ENCODE results near the gene PRKN.

PRKN gene

DNA sequence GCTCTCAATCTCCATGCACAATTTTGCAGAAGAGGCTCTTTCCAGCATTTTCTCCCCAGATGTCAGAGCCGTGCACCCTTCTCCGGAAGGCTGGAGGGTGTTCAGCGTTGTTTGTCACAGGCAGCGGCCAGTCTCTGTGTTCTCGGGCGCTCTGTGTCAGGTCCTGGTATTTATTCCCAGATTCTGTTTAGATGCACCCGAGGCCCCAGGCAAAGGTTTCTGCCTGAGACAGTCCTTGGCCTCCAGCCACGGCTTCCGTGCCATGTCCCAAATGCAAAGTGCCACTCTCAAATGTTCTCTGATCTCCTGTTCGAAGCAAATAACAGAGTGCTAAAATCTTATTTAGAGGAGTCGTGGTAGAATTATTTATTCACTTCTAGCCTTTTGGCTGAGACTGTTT is 1313.4 kb downstream of the PRKN start:
- peak overlapping the region in 1 of 21 experiments; percentile 72 for H3K27ac ChIP-seq

DNA sequence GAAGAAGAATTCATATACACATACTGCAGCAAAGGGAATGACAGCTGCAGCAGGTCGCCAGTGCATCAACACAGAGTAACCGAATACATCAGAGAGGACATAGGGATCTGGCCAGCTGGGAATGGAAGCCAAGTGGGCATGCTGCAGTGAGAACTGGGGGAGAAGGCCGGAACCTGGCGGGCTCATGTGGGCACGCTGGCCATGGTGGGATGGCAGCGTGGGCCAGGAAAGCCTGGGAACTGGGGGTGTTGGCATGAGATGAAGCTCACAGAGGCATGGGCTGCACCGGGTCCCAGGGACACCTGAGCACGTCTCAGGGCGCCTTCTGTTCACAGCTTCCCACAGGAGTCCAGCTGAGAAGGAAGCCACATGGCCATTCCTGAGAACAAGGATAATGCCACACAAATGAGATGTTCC is 1314.2 kb downstream of the PRKN start:
- H3K27ac ChIP-seq: peak overlapping the region in 1 of 21 experiments; percentile 72

More for the DNA sequence above, 1313.4 kb downstream of the PRKN start:
- H3K4me3 ChIP-seq: no peak overlapping the region

DNA sequence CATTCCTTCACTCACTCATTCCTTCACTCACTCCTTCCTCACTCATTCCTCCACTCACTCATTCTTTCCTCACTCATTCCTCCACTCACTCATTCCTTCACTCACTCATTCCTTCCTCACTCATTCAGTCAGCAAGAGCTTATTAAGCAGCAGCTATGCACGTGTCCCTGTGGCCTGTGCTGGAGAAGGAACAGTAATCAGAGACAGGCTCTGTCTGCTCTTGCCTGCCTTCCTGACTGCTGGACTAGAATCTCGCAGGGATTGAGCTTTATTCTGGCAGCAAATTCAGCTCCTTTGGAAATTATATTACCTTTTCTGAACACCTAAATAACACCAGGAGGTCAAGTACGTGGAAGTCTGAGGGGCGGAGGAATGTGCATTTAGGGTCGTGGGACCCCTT is 1314.8 kb downstream of the PRKN start:
- Histone ChIP-seq H3K4me3 (no peak overlapping the region), H3K27ac (no peak overlapping the region)

More for the DNA sequence above, 1314.2 kb downstream of the PRKN start:
- H3K4me3 ChIP-seq: no peak overlapping the region

DNA sequence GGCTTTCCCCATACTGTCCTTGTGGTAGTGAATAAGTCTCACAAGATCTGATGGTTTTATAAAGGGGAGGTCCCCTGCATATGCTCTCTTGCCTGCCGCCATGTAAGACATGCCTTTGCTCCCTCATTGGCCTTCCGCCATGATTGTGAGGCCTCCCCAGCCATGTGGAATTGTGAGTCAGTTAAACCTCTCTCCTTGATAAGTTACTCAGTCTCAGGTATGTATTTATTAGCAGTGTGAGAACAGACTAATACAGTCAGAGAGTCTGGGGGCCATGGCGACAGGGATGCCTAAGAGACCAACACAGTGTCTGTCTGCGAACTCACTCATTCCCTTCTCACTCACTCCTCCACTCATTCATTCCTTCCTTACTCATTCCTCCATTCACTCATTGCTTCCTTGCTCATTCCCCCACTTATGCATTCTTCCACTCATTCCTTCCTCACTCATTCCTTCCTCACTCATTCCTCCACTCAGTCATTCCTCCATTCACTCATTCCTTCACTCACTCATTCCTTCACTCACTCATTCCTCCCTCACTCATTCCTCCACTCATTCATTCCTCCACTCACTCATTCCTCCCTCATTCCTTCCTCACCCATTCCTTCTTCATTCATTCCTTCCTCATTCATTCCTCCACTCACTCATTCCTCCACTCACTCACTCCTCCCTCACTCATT is 1316.2 kb downstream of the PRKN start:
- Histone ChIP-seq H3K4me3 (no peak overlapping the region), H3K27ac (no peak overlapping the region)

DNA sequence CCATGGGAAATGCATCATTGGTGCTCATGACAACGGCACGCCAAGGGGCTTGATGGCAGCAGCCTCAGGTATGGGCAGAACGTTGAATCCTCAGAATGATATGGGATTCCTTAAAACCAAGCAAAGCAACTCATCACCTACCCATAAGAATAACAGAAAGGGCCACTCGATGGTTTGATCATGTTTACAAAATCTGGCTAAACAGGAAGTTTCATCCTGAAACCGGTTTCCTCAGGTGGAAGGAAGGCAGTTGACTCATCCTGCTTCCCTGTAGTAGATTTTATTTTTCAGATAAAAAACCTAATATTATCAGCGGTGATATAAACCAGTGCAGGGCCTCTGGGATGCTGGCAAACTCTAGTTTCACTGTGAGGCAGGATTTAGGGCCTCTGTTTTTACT is 1316.8 kb downstream of the PRKN start:
- no peak overlapping the region for H3K4me3 ChIP-seq
- H3K27ac ChIP-seq: no peak overlapping the region

DNA sequence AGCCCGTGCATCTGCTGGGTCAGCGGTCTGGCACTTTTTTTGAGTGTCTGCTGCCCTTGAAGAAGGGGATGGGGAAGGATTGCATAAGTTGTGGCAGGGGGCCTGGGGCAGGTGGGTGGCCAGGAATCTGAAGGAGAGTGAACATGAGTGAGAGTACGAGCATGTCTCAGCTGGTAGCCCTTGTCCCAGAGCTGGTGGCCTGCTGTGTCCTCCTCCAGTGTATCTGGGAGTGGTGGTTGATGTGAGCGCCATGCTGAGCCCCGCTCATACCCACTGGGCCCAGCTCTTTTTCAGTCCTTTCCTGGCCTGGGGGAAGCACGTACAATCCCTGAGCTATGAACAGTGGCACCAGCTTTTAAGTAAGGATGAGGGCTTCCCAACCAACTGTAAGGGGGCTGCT is 1317.5 kb downstream of the PRKN start:
- H3K4me3 ChIP-seq: no peak overlapping the region
- no peak overlapping the region for H3K27ac ChIP-seq

DNA sequence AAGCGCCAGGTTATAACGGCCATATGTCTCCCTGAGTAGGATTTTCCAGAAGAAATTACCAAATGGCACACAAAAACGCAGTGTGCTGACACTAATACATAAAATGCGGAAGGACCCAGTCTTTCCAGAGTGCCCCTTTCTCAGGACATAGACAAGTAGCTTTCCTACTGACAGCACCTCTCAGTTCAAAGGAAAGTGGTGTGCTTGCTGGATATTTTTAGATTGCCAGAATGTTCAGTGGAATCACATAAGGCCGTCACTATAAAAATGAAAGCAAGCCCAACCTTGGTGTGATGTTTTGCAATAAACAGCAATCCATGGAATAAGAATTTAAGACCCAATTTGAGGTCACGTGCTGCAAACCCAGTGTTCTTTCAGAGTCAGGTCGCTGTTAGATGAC is 1318.2 kb downstream of the PRKN start:
- no peak overlapping the region for H3K27ac ChIP-seq
- no peak overlapping the region for H3K4me3 ChIP-seq

DNA sequence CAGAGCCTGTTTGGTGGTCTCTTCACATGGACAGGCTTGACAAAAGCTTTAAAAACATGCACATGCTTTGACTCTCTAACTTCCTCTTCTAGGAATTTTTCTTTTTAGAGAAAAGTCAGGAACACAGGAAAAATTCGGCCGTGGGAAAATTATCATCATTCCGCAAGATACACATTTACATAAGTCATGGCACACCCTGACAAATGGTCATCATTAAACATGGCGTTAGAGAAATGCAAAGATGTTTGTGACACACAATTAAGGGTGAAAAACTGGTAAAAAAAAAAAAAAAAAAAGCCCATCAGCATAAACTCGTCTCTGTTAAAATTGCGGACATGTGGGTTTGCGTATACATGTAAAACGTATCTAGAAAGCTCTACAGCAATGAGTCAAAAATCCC is 1319.5 kb downstream of the PRKN start:
- H3K27ac ChIP-seq: peak overlapping the region in 1 of 21 experiments; percentile 56

DNA sequence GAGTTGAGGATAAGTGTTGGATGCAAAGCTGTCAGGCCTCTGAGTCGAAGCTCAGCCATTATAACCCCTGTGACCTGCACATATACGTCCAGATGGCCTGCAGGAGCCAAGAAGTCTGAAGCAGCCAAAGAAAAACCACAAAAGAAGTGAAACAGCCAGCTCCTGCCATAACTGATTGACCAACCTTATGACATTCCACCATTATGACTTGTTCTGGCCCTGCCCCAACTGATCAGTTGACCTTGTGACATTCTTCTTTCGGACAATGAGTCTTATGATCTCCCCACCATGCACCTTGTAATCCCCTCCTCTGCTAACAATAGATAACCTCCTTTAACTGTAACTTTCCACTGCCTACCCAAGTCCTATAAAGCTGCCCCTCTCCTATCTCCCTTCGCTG is 1320.0 kb downstream of the PRKN start:
- Histone ChIP-seq H3K27ac (peak overlapping the region in 7 of 21 experiments; percentile 15 to 61 (median 33)), H3K4me3 (no peak overlapping the region)

More for the DNA sequence above, 1319.5 kb downstream of the PRKN start:
- H3K4me3 ChIP-seq: no peak overlapping the region

DNA sequence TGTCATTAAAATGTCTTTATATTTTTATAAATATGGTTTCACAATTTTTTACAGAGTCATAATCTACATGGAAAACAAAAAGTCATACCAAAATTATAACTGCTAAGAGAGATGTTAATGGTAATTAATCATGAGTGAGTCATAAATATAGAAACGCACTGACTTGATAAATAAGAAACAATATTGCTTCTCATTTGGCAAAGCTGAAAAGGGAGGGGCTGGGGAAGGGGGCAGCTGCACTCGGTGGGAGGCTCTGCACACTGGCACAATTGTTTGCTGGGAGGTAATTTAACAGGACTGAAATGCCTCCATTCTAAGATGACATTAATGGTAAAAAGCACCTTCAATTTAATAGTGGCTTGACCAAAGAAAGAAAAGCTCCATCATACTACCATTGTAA is 1320.5 kb downstream of the PRKN start:
- Histone ChIP-seq H3K27ac (peak overlapping the region in 9 of 21 experiments; percentile 7 to 64 (median 33)), H3K4me3 (no peak overlapping the region)

DNA sequence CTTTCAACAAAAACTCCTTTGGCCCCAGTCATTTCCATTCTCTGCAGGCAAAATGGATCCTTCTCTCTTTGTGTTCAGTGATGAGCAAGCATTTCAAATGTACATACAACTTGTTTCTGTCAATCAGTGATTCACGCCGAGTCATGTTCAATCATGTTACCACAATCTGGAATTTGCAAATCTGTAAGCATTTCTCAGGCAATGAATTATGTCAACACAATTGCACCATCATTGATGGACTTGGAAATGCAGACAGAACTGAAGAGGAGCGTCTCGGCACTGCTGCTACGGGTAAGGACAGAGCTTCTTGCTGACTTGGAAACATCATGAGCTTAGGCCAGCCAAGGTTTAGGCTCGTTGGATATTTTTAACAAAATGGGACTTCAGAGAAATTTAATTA is 1320.9 kb downstream of the PRKN start:
- peak overlapping the region in 8 of 21 experiments; percentile 7 to 64 (median 34) for H3K27ac ChIP-seq

DNA sequence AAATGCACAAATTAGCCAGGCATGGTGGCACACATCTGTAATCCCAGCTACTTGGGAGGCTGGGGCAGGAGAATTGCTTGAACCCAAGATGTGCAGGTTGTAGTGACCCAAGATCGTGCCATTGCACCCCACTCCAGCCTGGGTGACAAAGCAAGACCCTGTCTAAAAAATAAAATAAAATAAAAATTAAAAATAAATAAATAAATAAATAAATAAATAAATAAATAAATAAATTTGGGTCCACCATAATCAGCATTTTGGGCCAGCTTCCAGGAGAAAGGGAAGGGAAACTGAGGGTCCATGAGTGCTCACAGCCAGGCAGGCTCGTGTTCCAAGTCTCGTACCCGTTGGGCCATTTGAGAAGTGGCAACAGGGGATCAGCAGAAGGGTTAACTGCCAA is 1322.1 kb downstream of the PRKN start:
- Histone ChIP-seq H3K27ac (peak overlapping the region in 1 of 21 experiments; percentile 17), H3K4me3 (no peak overlapping the region)

More for the DNA sequence above, 1320.9 kb downstream of the PRKN start:
- no peak overlapping the region for H3K4me3 ChIP-seq

DNA sequence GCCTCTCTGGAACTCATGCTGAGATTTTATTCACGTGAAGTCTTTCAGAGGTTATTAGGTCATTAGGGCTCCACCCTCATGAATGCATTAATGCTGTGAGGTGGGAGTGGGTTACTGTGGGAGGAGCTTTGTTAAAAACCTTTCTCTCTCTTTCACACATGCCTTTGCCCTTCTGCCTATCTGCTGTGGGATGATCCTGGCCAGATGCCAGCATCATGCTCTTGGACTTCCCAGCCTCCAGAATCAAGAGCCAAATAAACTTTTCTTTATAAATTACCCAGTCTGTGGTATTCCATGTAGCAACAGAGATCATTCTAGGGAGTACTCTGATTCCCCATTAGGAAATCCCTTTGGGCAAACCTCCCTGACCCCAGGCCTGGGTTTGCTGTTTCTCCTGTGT is 1323.8 kb downstream of the PRKN start:
- H3K4me3 ChIP-seq: no peak overlapping the region
- H3K27ac ChIP-seq: no peak overlapping the region

DNA sequence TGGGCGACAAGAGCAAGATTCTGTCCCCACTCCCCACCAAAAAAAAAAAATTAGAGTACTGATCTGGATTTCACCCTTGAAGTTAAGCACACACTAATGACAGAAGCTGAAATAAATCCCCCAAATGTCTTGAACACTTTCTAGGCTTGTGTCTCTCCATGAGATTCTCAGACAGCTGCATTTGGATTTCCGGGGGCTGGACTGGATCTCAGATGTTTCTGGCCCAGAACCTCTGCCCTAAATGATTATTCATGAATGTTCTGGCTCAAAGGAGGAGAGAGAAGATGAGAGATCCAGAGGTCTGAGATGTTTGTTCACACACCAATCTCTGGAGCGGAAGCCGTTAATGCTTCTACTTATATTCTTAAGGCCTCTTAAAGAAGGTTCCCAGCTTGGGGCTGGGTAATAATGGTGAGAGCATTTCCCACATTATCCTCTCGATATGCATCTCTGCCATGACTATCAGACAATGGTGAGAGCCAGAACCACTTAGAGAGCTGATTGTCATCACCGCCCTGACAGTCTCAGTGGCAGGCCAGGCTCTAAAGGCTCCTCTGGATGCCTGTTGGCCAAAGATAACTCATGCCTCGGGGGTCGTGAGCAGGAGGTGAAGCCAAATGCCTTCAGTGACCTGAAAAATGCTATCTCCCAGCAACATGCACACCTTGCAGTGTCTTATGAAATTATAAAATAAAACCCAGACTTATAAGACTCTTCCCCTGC is 1325.8 kb downstream of the PRKN start:
- Histone ChIP-seq H3K27ac (no peak overlapping the region), H3K4me3 (no peak overlapping the region)

DNA sequence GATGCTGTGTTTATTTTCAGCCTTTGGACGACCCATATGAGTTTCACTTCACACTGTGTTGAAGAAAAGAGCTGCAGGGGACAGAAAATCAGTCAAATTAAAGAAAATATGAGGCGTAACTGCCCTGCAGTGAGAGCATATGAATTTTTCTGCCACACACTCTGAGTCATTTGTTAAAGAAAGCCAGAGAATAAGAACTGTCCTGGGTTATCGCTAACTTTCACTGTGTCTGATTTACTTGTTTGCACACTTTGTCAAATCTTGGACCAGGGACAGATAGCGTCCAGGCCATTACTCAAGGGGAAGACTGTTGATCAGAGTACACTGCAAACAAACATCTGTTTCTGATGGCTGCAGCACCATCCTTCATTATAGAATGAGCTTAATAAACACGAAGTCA is 1326.9 kb downstream of the PRKN start:
- no peak overlapping the region for H3K27ac ChIP-seq
- H3K4me3 ChIP-seq: no peak overlapping the region

DNA sequence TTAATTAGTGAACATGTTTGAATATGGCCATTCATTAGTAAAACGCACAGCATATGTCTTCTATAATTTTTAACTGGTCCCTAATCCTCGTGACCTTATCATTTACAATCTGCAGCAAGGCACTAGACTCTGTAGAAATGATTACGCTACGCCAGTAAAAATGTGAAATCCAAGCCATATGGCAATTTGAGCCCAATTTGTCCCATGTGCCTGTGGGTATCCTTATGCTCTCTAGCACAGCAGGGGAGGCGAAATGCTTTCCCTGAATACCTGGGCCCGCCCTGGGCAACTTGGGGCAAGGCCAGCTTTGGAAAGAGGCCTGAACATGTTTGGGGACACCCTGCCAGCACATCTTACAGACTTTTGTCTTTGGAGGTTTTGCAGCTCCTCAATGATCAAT is 1331.0 kb downstream of the PRKN start:
- Histone ChIP-seq H3K4me3 (no peak overlapping the region), H3K27ac (no peak overlapping the region)

DNA sequence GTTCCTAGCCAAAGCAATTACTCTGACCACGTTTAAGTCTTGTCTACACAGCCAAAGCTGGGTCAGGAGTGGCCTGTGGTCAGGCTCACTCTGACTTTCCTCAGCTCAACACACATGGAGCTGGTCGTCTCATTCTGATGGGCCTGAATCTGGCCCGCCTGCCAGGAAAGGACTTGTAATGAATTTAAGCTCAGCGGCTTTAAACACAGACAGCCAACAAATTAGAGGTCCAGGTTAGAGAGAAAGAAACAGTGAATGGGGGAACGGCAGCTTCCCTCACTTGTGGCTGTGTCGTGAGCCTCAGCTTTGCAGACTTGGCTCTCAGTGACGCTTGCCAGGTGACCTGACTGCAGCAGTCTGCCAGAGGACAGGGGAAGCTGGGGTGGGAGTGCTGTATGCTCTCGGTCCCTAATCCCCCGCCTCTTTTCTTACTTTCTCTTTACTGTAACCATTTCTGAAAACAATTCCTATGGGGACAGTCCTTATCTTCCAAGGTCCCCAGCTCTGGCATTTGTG is 1331.8 kb downstream of the PRKN start:
- Histone ChIP-seq H3K27ac (peak overlapping the region in 1 of 21 experiments; percentile 50), H3K4me3 (no peak overlapping the region)

DNA sequence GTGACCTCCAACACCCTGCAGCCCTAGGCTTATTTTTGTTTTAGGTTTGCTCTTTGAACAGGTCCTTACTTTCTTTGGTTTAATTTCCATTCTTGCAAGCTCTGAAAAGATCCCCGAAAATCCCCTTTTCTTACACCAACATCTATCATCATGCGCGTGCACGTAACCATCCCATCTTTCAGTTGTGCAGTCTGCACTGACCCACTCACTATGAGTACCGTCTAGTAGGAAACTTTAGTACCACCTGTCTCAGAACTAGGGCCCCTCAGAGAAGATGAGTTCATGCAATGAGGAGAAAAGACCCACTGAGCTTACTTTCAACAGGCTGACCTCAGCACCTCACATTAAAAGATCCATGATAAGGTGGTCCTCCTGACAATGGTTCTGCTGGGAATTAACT is 1333.1 kb downstream of the PRKN start:
- peak overlapping the region in 4 of 21 experiments; percentile 32 to 62 (median 57) for H3K27ac ChIP-seq
- H3K4me3 ChIP-seq: no peak overlapping the region

DNA sequence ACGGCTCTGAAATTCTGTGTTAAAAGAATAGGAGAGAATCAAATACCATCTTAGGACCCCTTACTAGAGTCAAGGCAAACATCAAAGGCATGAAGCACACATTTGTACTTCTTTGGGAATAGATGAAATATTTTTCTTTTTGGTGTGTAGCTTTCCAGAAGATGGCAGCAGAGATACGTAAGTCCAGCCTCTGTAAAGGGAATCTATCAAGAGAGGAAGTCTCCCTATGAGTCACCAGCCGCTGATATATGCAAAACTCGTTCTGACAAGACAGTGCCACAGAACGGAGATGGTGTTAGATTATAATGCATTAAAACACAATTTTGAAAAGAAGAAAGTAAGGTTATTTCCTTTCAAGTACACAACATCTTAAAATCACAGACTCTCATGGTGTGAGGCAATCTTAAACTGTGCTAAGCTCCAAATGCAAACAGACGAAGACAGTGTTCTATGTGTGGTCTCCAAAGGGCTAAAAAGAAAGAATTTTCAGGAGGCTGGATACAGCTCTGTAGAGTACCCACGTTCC is 1333.7 kb downstream of the PRKN start:
- Histone ChIP-seq H3K27ac (peak overlapping the region in 4 of 21 experiments; percentile 32 to 62 (median 57)), H3K4me3 (no peak overlapping the region)

DNA sequence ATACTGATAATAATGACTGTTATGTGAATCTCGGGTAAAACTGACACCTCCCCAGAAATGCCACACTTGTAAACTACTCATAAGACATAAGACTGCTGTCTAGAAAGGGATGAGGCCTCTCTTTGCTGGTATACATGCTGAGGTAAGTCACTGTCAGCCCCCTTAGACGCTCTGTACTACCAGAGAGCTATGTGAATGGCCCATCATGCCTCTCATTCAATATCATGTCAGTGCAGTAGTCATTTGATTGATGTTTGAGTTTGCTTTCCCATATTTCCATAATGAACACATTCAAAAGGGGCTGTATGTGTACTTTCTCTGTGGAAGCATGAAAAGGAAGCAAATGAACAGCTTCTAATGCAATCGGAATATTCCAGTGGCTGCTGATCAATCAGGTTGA is 1334.3 kb downstream of the PRKN start:
- Histone ChIP-seq H3K4me3 (no peak overlapping the region), H3K27ac (peak overlapping the region in 1 of 21 experiments; percentile 27)

DNA sequence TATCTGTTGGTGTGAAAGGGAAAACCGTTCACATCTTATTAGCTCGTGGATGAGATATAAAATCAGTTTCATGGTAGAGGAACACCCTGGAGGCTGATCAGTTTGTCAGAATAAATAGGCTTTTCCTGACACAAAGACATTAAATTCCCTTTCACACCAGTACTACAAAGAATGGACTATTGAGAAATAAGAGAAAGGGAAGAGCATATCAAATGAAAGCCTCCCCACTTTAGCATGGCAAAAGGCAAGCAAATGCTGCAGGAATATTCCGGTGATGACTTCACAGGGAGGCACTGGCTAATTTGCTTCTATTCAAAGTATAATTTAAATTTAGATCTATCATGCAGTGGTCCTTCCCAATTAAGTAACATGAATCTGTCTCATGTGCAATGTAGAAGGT is 1337.8 kb downstream of the PRKN start:
- Histone ChIP-seq H3K27ac (no peak overlapping the region), H3K4me3 (no peak overlapping the region)
